ENCODE measurements around the gene TRIM22. TPM values are rescaled to one million over a fixed set of nuclear protein-coding genes. Genes with fewer than 3 reads are reported as not detected.
"Not testable (repeated sequence)": the region's sequence is repeated elsewhere in the genome, so short reads cannot be mapped to it uniquely, and the experiment has no call there.

The TRIM22 gene
- total RNA-seq, 1 experiment from 2014 or later = not detected

- no peaks in the 10 kb centered on the region for H3K4me1 ChIP-seq (ENCODE audit: insufficient read depth, low read length)
- no peaks in the 10 kb centered on the region for H3K9me3 ChIP-seq (ENCODE audit: low read length)
- POLR2A ChIA-PET (ENCODE audit: unreplicated experiment) = interaction anchor here (0.6 kb wide), 1 partner anchor 318 kb away, joined by 3 read pairs; no protein-coding TSS in a partner anchor
- no peaks in the 10 kb centered on the region for H3F3A ChIP-seq (ENCODE audit: low read length, unreplicated experiment)
- no peak overlapping the region for H3K4me3 ChIP-seq (ENCODE audit: low read length)
- H3K36me3 ChIP-seq (ENCODE audit: low read depth, low read length) = no peaks in the 10 kb centered on the region
- no peak overlapping the region for H3K27ac ChIP-seq (ENCODE audit: low read length)
- TF ChIP-seq EZH2phosphoT487 (IDR thresholded peaks at IDR 0.05; ENCODE audit: borderline replicate concordance, low read length) = no peak
- TF ChIP-seq CTCF (conservative IDR thresholded peaks at IDR 0.05; ENCODE audit: low read depth, low read length) = no peak
- TF ChIP-seq EZH2 (IDR thresholded peaks at IDR 0.05; ENCODE audit: low read length, unreplicated experiment) = no peak
- ATAC-seq = no peak
- no peak for DNase-seq
- CTCF ChIA-PET = no interaction called here
- H3K9ac ChIP-seq (ENCODE audit: low read length) = no peak overlapping the region
- intact Hi-C loops (cut with micrococcal nuclease) = no loop called here
- H3K79me2 ChIP-seq (ENCODE audit: low read length) = no peaks in the 10 kb centered on the region
- no peaks in the 10 kb centered on the region for H3K9me2 ChIP-seq (replicated peaks; ENCODE audit: low read length)
- no peak overlapping the region for H2AFZ ChIP-seq (ENCODE audit: low read length)
- H4K20me1 ChIP-seq (ENCODE audit: low read length) = no peaks in the 10 kb centered on the region
- BruUV-seq (replicated peaks) = no TSS peak
- H3K4me2 ChIP-seq (ENCODE audit: low read length) = no peak overlapping the region
- H3K27me3 ChIP-seq (ENCODE audit: low read length) = no peaks in the 10 kb centered on the region; the same call in 1 of the 2 replicates
These were observed 1.1 kb downstream of the TRIM22 start for GRCh38 chr11:5690736-5691135.

- not testable (repeated sequence) for BruUV-seq (replicated peaks); H3K4me2 ChIP-seq (ENCODE audit: low read length)
These were observed 1.8 kb downstream of the TRIM22 start for GRCh38 chr11:5691238-5691963.

GRCh38 chr11:5691964-5692361 is 2.4 kb downstream of the TRIM22 start:
- DNase-seq (no peak), ATAC-seq (no peak)
- Histone ChIP-seq H3K4me1 (ENCODE audit: insufficient read depth, low read length) (no peaks in the 10 kb centered on the region), H3F3A (ENCODE audit: low read length, unreplicated experiment) (no peaks in the 10 kb centered on the region), H3K4me3 (ENCODE audit: low read length) (no peak overlapping the region), H3K36me3 (ENCODE audit: low read depth, low read length) (no peaks in the 10 kb centered on the region), H3K9me3 (ENCODE audit: low read length) (no peaks in the 10 kb centered on the region), H3K27ac (ENCODE audit: low read length) (no peak overlapping the region), H3K27me3 (ENCODE audit: low read length) (peaks cover 4% of the 10 kb centered on the region), H4K20me1 (ENCODE audit: low read length) (no peaks in the 10 kb centered on the region), H3K9ac (ENCODE audit: low read length) (no peak overlapping the region), H3K4me2 (ENCODE audit: low read length) (no peak overlapping the region), H3K79me2 (ENCODE audit: low read length) (no peaks in the 10 kb centered on the region), H3K9me2 (replicated peaks; ENCODE audit: low read length) (no peaks in the 10 kb centered on the region), H2AFZ (ENCODE audit: low read length) (no peak overlapping the region)
- intact Hi-C loops (cut with micrococcal nuclease) = no loop called here
- ChIA-PET CTCF (no interaction called here), POLR2A (ENCODE audit: unreplicated experiment) (no interaction called here)
- BruUV-seq (replicated peaks) = no TSS peak
- TF ChIP-seq EZH2phosphoT487 (IDR thresholded peaks at IDR 0.05; ENCODE audit: borderline replicate concordance, low read length) (no peak), EZH2 (IDR thresholded peaks at IDR 0.05; ENCODE audit: low read length, unreplicated experiment) (no peak), CTCF (conservative IDR thresholded peaks at IDR 0.05; ENCODE audit: low read depth, low read length) (no peak)

More at GRCh38 chr11:5691238-5691963, 1.8 kb downstream of the TRIM22 start:
- intact Hi-C loops (cut with micrococcal nuclease); H3K9me2 ChIP-seq (replicated peaks; ENCODE audit: low read length); H3K79me2 ChIP-seq (ENCODE audit: low read length); H3K9me3 ChIP-seq (ENCODE audit: low read length); H3K27ac ChIP-seq (ENCODE audit: low read length); POLR2A ChIA-PET (ENCODE audit: unreplicated experiment); H3K4me1 ChIP-seq (ENCODE audit: insufficient read depth, low read length); H3K36me3 ChIP-seq (ENCODE audit: low read depth, low read length); H3K4me3 ChIP-seq (ENCODE audit: low read length); CTCF ChIA-PET; H4K20me1 ChIP-seq (ENCODE audit: low read length); H3K9ac ChIP-seq (ENCODE audit: low read length); H3K27me3 ChIP-seq (ENCODE audit: low read length); H3F3A ChIP-seq (ENCODE audit: low read length, unreplicated experiment); DNase-seq; ATAC-seq; H2AFZ ChIP-seq (ENCODE audit: low read length): not testable (repeated sequence)

All from PC-3 (cell line).